Activated CD8-positive, alpha-beta memory T cell treated with anti-CD3 and anti-CD28 coated beads for 24 hours (primary cell): ENCODE data around the gene EEF1A1.
"Not testable (repeated sequence)": the region's sequence is repeated elsewhere in the genome, so short reads cannot be mapped to it uniquely, and the experiment has no call there.

Source experiments
- DNase-seq: peaks from one replicate; pipeline ENCODE4 v3.0.0-alpha.2; 2020

EEF1A1 gene

GRCh38 chr6:73534628-73535027 is 13.8 kb upstream of the EEF1A1 start:
- DNase-seq = no peak

DNA sequence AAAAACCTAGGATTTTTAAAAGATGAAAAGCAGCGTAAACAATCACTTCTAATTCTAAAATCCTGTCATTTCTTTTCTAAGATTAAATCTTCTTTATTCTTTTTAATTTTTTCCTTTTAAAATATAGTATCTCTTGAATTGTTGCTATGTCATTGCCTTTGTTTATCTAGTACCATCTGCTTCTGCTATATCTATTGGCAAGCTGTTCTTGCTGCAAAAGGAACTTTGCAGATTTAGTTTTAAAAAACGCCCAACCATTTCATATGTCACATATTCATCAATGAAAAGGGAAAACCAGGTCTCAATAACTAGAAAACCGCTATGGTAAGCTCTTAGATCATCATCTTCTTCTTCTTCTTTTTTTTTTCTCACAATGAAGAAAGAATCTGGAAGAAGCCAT is 11.5 kb upstream of the EEF1A1 start:
- no peak for DNase-seq

- no peak for DNase-seq
Observed at GRCh38 chr6:73528897-73529296, 8.1 kb upstream of the EEF1A1 start.

- DNase-seq = no peak
Observed at GRCh38 chr6:73525546-73526330, 4.9 kb upstream of the EEF1A1 start.

- peak; percentile 92 for DNase-seq
Observed at GRCh38 chr6:73523434-73524123, 2.7 kb upstream of the EEF1A1 start.

DNA sequence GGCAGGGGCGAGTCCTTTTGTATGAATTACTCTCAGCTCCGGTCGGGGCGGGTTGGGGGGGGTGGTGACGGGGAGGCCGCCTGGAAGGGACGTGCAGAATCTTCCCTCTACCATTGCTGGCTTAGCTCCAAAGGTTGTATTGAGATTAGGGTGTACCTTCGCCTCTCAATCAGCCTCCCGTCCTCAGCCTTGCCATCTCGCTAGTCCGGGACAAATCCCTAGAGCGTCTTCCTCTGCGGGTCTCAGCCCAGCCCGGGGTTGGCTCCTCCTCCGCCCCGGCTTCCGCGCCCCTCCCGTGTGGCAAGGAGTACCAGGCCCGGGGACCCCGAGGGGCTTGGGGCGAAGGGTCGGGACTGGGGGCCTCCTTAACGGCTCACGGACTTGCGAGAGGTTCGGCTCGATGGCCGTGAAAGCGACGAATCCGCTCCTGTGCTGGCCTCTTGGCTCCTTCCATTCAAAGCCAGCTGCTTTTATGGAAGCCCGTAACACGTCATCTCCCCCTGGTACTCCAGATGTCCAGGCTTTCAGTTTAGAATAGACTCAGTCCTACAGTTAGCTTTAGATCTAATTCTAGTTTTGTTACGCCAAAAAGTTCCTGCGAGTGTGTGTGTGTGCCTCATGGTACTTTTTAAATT is 636 bp upstream of the EEF1A1 start:
- DNase-seq = peak; percentile 95

GRCh38 chr6:73519926-73520687 is 725 bp downstream of the EEF1A1 start:
- peak; percentile 95 for DNase-seq

DNA sequence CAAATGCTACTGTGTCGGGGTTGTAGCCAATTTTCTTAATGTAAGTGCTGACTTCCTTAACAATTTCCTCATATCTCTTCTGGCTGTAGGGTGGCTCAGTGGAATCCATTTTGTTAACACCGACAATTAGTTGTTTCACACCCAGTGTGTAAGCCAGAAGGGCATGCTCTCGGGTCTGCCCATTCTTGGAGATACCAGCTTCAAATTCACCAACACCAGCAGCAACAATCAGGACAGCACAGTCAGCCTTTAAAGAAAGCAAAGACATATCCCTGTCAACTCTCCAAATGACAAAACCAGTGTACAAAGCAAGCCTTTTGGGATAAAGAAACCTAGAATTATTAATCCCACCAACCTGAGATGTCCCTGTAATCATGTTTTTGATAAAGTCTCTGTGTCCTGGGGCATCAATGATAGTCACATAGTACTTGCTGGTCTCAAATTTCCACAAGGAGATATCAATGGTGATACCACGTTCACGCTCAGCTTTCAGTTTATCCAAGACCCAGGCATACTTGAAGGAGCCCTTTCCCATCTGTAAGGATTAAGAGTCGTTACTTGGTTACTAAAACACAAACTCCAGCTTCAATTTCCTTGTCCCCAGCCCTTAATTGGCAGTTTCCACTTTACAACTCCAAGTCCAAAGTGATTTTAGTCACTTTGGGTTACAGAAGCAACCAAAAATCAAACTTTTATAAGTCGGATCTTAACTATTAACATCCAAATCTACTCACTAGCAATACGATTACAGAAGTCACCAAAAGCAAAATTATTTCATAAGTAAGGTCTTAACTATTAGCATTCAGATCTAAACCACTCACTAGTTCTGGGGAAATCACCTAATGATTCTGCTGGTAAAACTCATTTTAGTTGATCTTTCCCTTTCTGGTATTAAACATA is 1.6 kb downstream of the EEF1A1 start:
- DNase-seq = not testable (repeated sequence)

GRCh38 chr6:73518100-73518981 is 2.5 kb downstream of the EEF1A1 start:
- DNase-seq = peak; percentile 75

DNA sequence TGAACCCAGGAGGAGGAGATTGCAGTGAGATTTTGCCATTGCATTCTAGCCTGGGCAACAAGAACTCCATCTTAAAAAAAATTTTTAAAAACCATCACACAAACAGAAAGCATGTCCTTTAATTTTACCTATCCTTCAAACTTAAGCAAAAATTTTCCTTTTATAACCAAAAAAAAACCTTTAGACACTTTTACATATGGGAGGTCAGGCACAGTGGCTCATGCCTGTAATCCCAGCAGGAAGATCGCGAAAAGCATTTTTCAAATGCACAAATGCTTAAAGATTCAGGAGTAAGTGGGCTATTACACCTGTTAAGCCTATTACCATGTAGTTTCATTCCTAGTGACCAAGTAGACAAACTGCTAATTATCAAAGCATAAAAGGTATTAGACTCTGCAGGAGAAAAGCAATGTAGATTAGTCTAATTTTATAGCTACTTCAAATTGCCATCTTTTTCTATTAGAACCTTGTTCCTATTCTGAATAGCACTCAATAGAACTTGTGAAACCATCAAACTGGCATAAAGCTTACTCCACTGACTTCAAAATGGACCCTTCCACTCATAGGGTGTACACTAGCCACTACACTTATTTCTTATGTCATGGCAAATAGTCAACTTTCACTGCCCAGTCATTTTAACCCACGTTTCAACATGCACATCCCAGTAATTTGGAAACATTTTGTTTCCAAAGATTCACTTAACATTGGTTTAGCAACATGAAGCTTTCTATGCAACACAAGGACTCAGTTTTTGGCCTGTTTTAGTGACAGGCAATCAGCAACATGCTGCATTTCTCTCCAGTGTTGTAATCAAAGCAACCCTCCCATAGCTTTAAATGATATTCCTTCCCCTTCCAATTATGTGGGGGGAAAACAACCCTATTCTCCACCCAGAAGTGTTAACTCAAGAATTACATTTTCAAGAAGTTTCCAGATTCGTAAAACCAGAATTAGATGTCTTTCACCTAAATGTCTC is 4.0 kb downstream of the EEF1A1 start:
- no peak for DNase-seq

- DNase-seq = peak; percentile 77
Observed at GRCh38 chr6:73515204-73515655, 5.6 kb downstream of the EEF1A1 start.

DNA sequence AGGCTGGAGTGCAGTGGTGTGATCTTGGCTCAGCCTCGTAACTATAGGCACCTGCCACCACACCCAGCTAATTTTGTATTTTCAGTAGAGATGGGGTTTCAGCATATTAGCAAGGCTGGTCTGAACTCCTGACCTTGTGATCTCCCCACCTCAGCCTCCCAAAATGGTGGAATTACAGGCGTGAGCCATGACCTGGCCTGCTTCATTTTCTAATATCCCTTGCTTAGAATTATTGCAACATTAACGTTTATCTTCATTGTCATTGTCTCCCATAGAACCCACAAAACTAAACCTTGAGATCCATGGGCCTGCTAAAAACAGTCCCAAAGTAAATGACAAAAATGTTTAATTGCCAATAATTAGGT is 6.1 kb downstream of the EEF1A1 start:
- peak; percentile 77 for DNase-seq

GRCh38 chr6:73513496-73513854 is 7.4 kb downstream of the EEF1A1 start:
- DNase-seq = no peak

GRCh38 chr6:73511796-73512195 is 9.0 kb downstream of the EEF1A1 start:
- DNase-seq = no peak

- DNase-seq = no peak
Observed at GRCh38 chr6:73509851-73510250, 11.0 kb downstream of the EEF1A1 start.

GRCh38 chr6:73508776-73509175 is 12.1 kb downstream of the EEF1A1 start:
- DNase-seq = no peak

GRCh38 chr6:73506246-73506645 is 14.6 kb downstream of the EEF1A1 start:
- no peak for DNase-seq

DNA sequence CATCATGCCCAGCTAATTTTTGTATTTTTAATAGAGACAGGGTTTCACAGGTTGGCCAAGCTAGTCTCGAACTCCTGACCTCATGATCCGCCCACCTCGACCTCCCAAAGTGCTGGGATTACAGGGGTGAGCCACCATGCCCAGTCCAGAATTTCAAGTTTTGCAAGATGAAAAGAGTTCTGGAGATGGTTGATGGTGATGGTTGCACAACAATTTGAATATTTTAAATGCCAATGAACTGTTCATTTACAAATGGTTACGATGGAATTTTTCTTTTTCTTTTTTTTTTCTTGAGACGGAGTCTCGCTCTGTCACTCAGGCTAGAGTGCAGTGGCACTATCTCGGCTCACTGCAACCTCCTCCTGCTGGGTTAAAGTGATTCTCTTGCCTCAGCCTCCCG is 15.1 kb downstream of the EEF1A1 start:
- DNase-seq = not testable (repeated sequence)

GRCh38 chr6:73505142-73505541 is 15.7 kb downstream of the EEF1A1 start:
- DNase-seq = no peak

- DNase-seq = no peak
Observed at GRCh38 chr6:73504160-73504559, 16.7 kb downstream of the EEF1A1 start.
